Trophoblast cell (in vitro differentiated cells and primary cell): Measurements from ENCODE around the gene SLITRK5. TPM values are rescaled to one million over a fixed set of nuclear protein-coding genes. Genes with fewer than 3 reads are reported as not detected.

ENCODE experiments used
- DNase-seq, 2 donors: peaks; one replicate each; pipeline ENCODE4 v3.0.0-alpha.2; 2016
- H2AFZ ChIP-seq: 2 replicates; pipeline ENCODE4 v1.6.1; 2013; ENCODE audit warnings: low read length, moderate library complexity, mild to moderate bottlenecking; ENCODE audit not compliant: insufficient read depth, poor library complexity
- H2AK5ac ChIP-seq: 2 replicates; pipeline ENCODE4 v1.6.1; 2013; ENCODE audit warnings: mild to moderate bottlenecking, low read length
- H2BK120ac ChIP-seq: 2 replicates; pipeline ENCODE4 v1.6.1; 2013; ENCODE audit warnings: low read length, mild to moderate bottlenecking, moderate library complexity; ENCODE audit not compliant: insufficient read depth, poor library complexity
- H2BK12ac ChIP-seq: 2 replicates; pipeline ENCODE4 v1.6.1; 2013; ENCODE audit warnings: mild to moderate bottlenecking, low read length, moderate library complexity
- H2BK5ac ChIP-seq: 2 replicates; pipeline ENCODE4 v1.6.1; 2013; ENCODE audit warnings: low read length, low read depth, moderate library complexity, mild to moderate bottlenecking; ENCODE audit not compliant: poor library complexity
- H3K14ac ChIP-seq: 2 replicates; pipeline ENCODE4 v1.6.1; 2013; ENCODE audit warnings: mild to moderate bottlenecking, low read length
- H3K18ac ChIP-seq: 2 replicates; pipeline ENCODE4 v1.6.1; 2013; ENCODE audit warnings: mild to moderate bottlenecking, low read length
- H3K23ac ChIP-seq: 2 replicates; pipeline ENCODE4 v1.6.1; 2013; ENCODE audit warnings: low read length
- H3K27ac ChIP-seq: 2 replicates; pipeline ENCODE4 v1.5.1; 2013; ENCODE audit warnings: low read depth, mild to moderate bottlenecking, inconsistent platforms, low read length, moderate library complexity
- H3K27me3 ChIP-seq: 2 replicates; pipeline ENCODE4 v1.6.1; 2013; ENCODE audit warnings: inconsistent platforms, mild to moderate bottlenecking, low read length, moderate library complexity; ENCODE audit not compliant: insufficient read depth
- H3K36me3 ChIP-seq, 2 experiments: 1 replicate in 1 of 2; 2 replicates in 1 of 2; pipeline ENCODE4 v1.6.1; 2013; ENCODE audit warnings: low read length in 2 of 2, mild to moderate bottlenecking in 2 of 2, moderate library complexity in 1 of 2; ENCODE audit not compliant: insufficient read depth in 2 of 2, control insufficient read depth in 1 of 2
- H3K4ac ChIP-seq: 2 replicates; pipeline ENCODE4 v1.6.1; 2013; ENCODE audit warnings: low read depth, mild to moderate bottlenecking, low read length, moderate library complexity
- H3K4me1 ChIP-seq, 2 experiments: 1 replicate in 1 of 2; 2 replicates in 1 of 2; pipeline ENCODE4 v1.6.1; 2013; ENCODE audit warnings: low read length in 2 of 2, mild to moderate bottlenecking in 2 of 2, moderate library complexity in 1 of 2; ENCODE audit not compliant: insufficient read depth in 2 of 2, control insufficient read depth in 1 of 2
- H3K4me2 ChIP-seq: 2 replicates; pipeline ENCODE4 v1.6.1; 2013; ENCODE audit warnings: inconsistent platforms, mild to moderate bottlenecking, low read length, moderate library complexity
- H3K4me3 ChIP-seq: 2 replicates; pipeline ENCODE4 v1.5.1; 2013; ENCODE audit warnings: mild to moderate bottlenecking, low read depth, low read length, inconsistent platforms
- H3K79me1 ChIP-seq: one replicate; pipeline ENCODE4 v1.6.1; 2013; ENCODE audit warnings: low read length
- H3K79me2 ChIP-seq: 2 replicates; pipeline ENCODE4 v1.6.1; 2013; ENCODE audit warnings: low read length, mild to moderate bottlenecking; ENCODE audit not compliant: control insufficient read depth, insufficient read depth, poor library complexity
- H3K9ac ChIP-seq: 2 replicates; pipeline ENCODE4 v1.6.1; 2013; ENCODE audit warnings: mild to moderate bottlenecking, low read length
- H3K9me3 ChIP-seq: 2 replicates; pipeline ENCODE4 v1.6.1; 2013; ENCODE audit warnings: low read depth, mild to moderate bottlenecking, control low read depth, inconsistent platforms, low read length; ENCODE audit not compliant: insufficient read depth
- H4K12ac ChIP-seq: 2 replicates; pipeline ENCODE4 v1.6.1; 2013; ENCODE audit warnings: low read depth, mild to moderate bottlenecking, low read length, moderate library complexity
- H4K8ac ChIP-seq: 2 replicates; pipeline ENCODE4 v1.6.1; 2013; ENCODE audit warnings: low read depth, mild to moderate bottlenecking, low read length, moderate library complexity
- H4K91ac ChIP-seq: one replicate; pipeline ENCODE4 v1.6.1; 2013; ENCODE audit warnings: low read depth, mild to moderate bottlenecking, low read length, moderate library complexity
- WGBS: extraction: QIAGEN DNeasy Blood & Tissue Kit; methylation state at CpG from one replicate; pipeline ENCODE4 v1.1.7; 2013; ENCODE audit warnings: missing lambda C conversion rate; ENCODE audit not compliant: insufficient read length, insufficient coverage; ENCODE audit errors: extremely low coverage; 5-methylcytosine and 5-hydroxymethylcytosine counted together
- polyA plus RNA-seq: library from polyadenylated mRNA; stranded (reverse); fragments of 200-250 nt; gene quantifications from 2 replicates; pipeline ENCODE4 v1.2.3, GENCODE V29; 2013

The SLITRK5 gene, protein sequence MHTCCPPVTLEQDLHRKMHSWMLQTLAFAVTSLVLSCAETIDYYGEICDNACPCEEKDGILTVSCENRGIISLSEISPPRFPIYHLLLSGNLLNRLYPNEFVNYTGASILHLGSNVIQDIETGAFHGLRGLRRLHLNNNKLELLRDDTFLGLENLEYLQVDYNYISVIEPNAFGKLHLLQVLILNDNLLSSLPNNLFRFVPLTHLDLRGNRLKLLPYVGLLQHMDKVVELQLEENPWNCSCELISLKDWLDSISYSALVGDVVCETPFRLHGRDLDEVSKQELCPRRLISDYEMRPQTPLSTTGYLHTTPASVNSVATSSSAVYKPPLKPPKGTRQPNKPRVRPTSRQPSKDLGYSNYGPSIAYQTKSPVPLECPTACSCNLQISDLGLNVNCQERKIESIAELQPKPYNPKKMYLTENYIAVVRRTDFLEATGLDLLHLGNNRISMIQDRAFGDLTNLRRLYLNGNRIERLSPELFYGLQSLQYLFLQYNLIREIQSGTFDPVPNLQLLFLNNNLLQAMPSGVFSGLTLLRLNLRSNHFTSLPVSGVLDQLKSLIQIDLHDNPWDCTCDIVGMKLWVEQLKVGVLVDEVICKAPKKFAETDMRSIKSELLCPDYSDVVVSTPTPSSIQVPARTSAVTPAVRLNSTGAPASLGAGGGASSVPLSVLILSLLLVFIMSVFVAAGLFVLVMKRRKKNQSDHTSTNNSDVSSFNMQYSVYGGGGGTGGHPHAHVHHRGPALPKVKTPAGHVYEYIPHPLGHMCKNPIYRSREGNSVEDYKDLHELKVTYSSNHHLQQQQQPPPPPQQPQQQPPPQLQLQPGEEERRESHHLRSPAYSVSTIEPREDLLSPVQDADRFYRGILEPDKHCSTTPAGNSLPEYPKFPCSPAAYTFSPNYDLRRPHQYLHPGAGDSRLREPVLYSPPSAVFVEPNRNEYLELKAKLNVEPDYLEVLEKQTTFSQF
- under 0.01 TPM in 2 replicates for polyA plus RNA-seq

DNA sequence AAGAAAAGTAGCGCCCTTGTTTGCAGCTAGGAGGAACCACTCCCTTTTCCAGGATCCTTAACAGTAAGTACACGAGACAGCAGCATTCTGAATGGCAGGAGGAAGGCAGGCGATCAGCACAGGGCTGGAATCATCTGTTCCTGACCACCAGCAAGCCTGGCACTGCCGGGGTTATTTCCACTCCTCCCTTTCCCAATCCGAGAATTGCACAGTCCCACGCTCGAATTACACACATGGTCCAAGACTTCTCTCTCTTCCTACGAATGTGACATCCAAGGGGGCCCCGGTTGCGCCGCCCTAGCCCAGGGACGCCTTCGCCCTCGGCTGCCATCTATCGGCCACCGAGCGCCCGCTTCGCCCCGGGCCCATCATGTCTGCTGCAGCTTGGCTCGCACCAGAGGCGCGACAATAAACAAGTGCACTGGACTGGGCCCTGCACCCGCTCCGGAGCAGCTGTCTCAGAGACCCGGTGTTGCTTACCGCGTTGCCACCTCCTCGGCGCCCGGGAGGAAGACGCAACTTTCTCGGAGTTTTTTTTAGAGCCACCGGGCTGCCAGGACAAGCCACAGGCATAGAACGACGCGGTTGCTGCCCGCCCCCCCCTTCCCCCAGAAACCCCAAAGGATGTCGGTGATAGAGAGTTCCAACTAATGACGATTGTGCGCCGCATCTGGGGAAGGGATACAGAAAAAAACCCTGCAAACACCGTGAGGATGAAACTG, at the start of gene SLITRK5:
Gene SLITRK5 (plus strand): TSS at position 341 of the 722 bp plus-strand sequence. CDS start 4,018 bp downstream, outside the sequence.
- H4K12ac ChIP-seq: no peak within 1 kb of the TSS
- no peak within 1 kb of the TSS for H4K8ac ChIP-seq
- H3K27me3 ChIP-seq: peaks cover 45% of the 10 kb centered on the region
- no peak within 1 kb of the TSS for H3K14ac ChIP-seq
- no peak within 1 kb of the TSS for H2BK12ac ChIP-seq
- H2AFZ ChIP-seq: peak within 1 kb of the TSS; percentile 74
- no peak within 1 kb of the TSS for H3K23ac ChIP-seq
- no peak within 1 kb of the TSS for H4K91ac ChIP-seq
- no peak within 1 kb of the TSS for H3K4ac ChIP-seq
- WGBS: no CpG with 5 or more reads among the region's 43 CpGs
- H3K9ac ChIP-seq: peak within 1 kb of the TSS; percentile 55
- H3K4me1 ChIP-seq: peaks cover 8 to 19% of the 10 kb centered on the region in 2 experiments
- H3K4me3 ChIP-seq: peak within 1 kb of the TSS; percentile 65
- H3K79me1 ChIP-seq: no peaks in the 10 kb centered on the region
- peaks cover 4% of the 10 kb centered on the region for H3K9me3 ChIP-seq
- H2BK5ac ChIP-seq: no peak within 1 kb of the TSS
- peak; percentile 6 to 41 for DNase-seq
- H3K18ac ChIP-seq: no peak within 1 kb of the TSS
- no peak within 1 kb of the TSS for H3K27ac ChIP-seq
- no peaks in the 10 kb centered on the region for H3K36me3 ChIP-seq
- peak within 1 kb of the TSS; percentile 99 for H3K4me2 ChIP-seq
- no peaks in the 10 kb centered on the region for H3K79me2 ChIP-seq
- no peak within 1 kb of the TSS for H2AK5ac ChIP-seq
- no peak within 1 kb of the TSS for H2BK120ac ChIP-seq

DNA sequence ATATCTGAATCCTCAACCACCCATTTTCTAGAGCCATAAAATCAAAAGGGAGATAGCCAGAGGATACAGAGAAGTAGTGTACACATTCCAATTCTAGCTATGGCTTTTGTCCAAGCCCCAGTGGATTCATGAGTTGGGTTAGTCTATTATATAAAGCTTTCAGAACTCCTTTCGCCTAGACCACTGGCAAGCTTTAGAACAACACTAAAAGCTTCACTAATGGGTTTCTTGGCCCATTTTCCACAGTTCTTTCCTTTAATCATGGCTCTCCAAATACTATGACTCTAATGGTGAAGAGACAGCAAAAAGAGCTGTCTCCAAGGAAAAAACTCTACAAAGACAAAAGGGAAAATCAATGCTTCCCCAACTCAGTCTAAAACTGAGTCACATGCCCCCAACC, 48.2 kb upstream of the SLITRK5 start:
- Histone ChIP-seq H4K12ac (no peak overlapping the region), H3K4ac (no peak overlapping the region), H3K9me3 (no peaks in the 10 kb centered on the region), H4K91ac (no peak overlapping the region), H2AFZ (no peak overlapping the region), H3K27ac (no peak overlapping the region), H3K4me3 (no peak overlapping the region), H3K4me2 (no peak overlapping the region), H2BK5ac (no peak overlapping the region), H3K9ac (no peak overlapping the region), H3K14ac (no peak overlapping the region), H3K27me3 (no peaks in the 10 kb centered on the region), H2AK5ac (no peak overlapping the region), H3K18ac (no peak overlapping the region), H3K79me1 (no peaks in the 10 kb centered on the region), H2BK120ac (no peak overlapping the region), H3K4me1 (no peaks in the 10 kb centered on the region), H4K8ac (no peak overlapping the region), H2BK12ac (no peak overlapping the region), H3K36me3 (no peaks in the 10 kb centered on the region), H3K23ac (no peak overlapping the region), H3K79me2 (no peaks in the 10 kb centered on the region)
- no peak for DNase-seq
- WGBS: no CpG with 5 or more reads among the region's 1 CpG

DNA sequence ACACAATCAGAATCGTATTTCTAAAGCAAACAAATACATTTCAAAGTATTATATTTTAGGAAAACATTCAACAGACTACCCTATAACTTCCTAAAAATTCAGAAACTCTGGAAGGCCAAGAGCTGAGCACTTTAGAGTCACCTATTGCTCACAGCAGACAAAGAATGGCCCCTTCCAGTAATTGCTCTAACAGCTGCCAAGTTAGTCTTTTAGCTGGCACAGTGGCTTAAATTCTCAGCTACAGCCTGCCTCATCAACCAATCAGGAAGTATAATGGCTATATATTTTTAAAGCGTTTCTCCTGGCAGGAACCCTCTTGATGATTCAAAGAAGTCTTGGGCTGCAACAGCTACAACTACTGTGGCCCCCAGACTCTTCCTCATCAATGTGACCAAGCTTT, 14.9 kb upstream of the SLITRK5 start:
- no peak overlapping the region for H4K12ac ChIP-seq
- WGBS: no CpG with 5 or more reads among the region's 2 CpGs
- no peak overlapping the region for H3K18ac ChIP-seq
- H2AK5ac ChIP-seq: no peak overlapping the region
- H3K4me1 ChIP-seq: no peaks in the 10 kb centered on the region
- no peak overlapping the region for H3K27ac ChIP-seq
- no peaks in the 10 kb centered on the region for H3K79me1 ChIP-seq
- no peak overlapping the region for H3K23ac ChIP-seq
- no peak overlapping the region for H3K4me3 ChIP-seq
- no peak overlapping the region for H3K4me2 ChIP-seq
- H2BK12ac ChIP-seq: no peak overlapping the region
- H3K79me2 ChIP-seq: no peaks in the 10 kb centered on the region
- H3K9me3 ChIP-seq: no peaks in the 10 kb centered on the region
- no peak overlapping the region for H2AFZ ChIP-seq
- no peak overlapping the region for H2BK5ac ChIP-seq
- H3K4ac ChIP-seq: no peak overlapping the region
- H3K14ac ChIP-seq: no peak overlapping the region
- H3K27me3 ChIP-seq: no peaks in the 10 kb centered on the region
- no peaks in the 10 kb centered on the region for H3K36me3 ChIP-seq
- no peak overlapping the region for H2BK120ac ChIP-seq
- H3K9ac ChIP-seq: no peak overlapping the region
- no peak for DNase-seq
- H4K91ac ChIP-seq: no peak overlapping the region
- H4K8ac ChIP-seq: no peak overlapping the region

DNA sequence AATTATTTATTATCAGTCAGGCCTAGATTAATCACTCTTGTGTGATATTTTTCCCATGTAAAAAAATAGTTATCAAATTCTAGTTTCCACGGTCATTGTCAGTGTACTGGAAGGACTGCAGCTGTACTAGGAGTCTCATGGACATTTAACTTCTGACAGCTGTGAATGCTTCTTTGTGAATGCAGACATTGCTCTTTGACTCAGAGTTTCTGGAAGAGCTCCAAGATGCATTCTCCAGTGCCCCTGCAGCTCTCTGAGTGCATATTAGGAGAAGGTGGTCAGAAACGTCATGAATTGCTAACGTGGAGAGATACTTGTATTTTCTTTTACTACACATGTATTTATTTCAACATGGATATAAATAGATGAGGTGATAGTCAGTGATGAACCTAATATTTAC, 9.7 kb upstream of the SLITRK5 start:
- Histone ChIP-seq H3K4ac (no peak overlapping the region), H3K27ac (no peak overlapping the region), H4K91ac (no peak overlapping the region), H2BK5ac (no peak overlapping the region), H3K79me2 (no peaks in the 10 kb centered on the region), H3K36me3 (no peaks in the 10 kb centered on the region), H2BK12ac (no peak overlapping the region), H3K27me3 (no peaks in the 10 kb centered on the region), H3K9me3 (no peaks in the 10 kb centered on the region), H4K8ac (no peak overlapping the region), H3K23ac (no peak overlapping the region), H2AFZ (no peak overlapping the region), H4K12ac (no peak overlapping the region), H3K4me3 (no peak overlapping the region), H2BK120ac (no peak overlapping the region), H2AK5ac (no peak overlapping the region), H3K14ac (no peak overlapping the region), H3K4me1 (no peaks in the 10 kb centered on the region), H3K4me2 (no peak overlapping the region), H3K18ac (no peak overlapping the region), H3K79me1 (no peaks in the 10 kb centered on the region), H3K9ac (no peak overlapping the region)
- WGBS: no CpG with 5 or more reads among the region's 3 CpGs
- no peak for DNase-seq
